B cell (primary cell): ENCODE results near the gene EGFL7. TPM values are rescaled to one million over a fixed set of nuclear protein-coding genes. Genes with fewer than 3 reads are reported as not detected.

Source experiments
- ATAC-seq: fragments of 200-7000 bp; cut with Tn5 transposase; one replicate; pipeline ENCODE4 v1.10.0; 2021; ENCODE audit warnings: low read depth, mild to moderate bottlenecking, moderate number of reproducible peaks, moderate library complexity
- CTCF ChIA-PET: fragments of 350-600 bp; sonication (Branson Sonifier 250); formaldehyde crosslinking; loops from one replicate; lab custom pipeline; 2021; ENCODE audit warnings: antibody characterized with exemption, inconsistent platforms; lab: Charles Lee
- POLR2A ChIA-PET: fragments of 350-600 bp; sonication (Branson Sonifier 250); formaldehyde crosslinking; loops from one replicate; lab custom pipeline; 2021; ENCODE audit warnings: antibody characterized with exemption; lab: Charles Lee
- DNase-seq: peaks from one replicate; pipeline ENCODE4 v3.0.0; 2013
- H2AFZ ChIP-seq: 2 replicates; pipeline ENCODE4 v1.6.1; 2012; ENCODE audit warnings: mild to moderate bottlenecking, low read depth, low read length; ENCODE audit not compliant: insufficient read depth, poor library complexity, severe bottlenecking
- H3K27ac ChIP-seq, 2 donors: 1 replicate in 1 of 2; 2 replicates in 1 of 2; pipeline ENCODE4 v1.5.1; 2012 to 2013; ENCODE audit warnings: low read length in 2 of 2, mild to moderate bottlenecking in 2 of 2, moderate library complexity in 1 of 2
- H3K27me3 ChIP-seq, 4 experiments: fragments of 200-600 bp in 1 of 4; sonication (generic) in 1 of 4; replicated peaks in 1 of 4; 1 replicate in 2 of 4; 2 replicates in 2 of 4; pipeline versions ENCODE4 v1.6.1 to v1.7.0; 2013 to 2016; ENCODE audit warnings: low read length in 3 of 4, mild to moderate bottlenecking in 2 of 4, mixed read lengths in 1 of 4, moderate library complexity in 1 of 4; ENCODE audit not compliant: insufficient read depth in 4 of 4, control insufficient read depth in 3 of 4; ENCODE audit errors: control extremely low read depth in 1 of 4
- H3K36me3 ChIP-seq, 2 experiments: replicated peaks in 1 of 2; 1 replicate in 1 of 2; 2 replicates in 1 of 2; pipeline versions ENCODE4 v1.6.1 to v1.7.1; 2013; ENCODE audit warnings: low read length in 1 of 2; ENCODE audit not compliant: insufficient read depth in 2 of 2, control insufficient read depth in 1 of 2; ENCODE audit errors: control extremely low read depth in 1 of 2, extremely low read depth in 1 of 2
- H3K4me1 ChIP-seq, 2 donors: fragments of 200-600 bp in 1 of 2; sonication (generic) in 1 of 2; 1 replicate in 1 of 2; 2 replicates in 1 of 2; pipeline versions ENCODE4 v1.5.1 to v1.6.1; 2013 to 2017; ENCODE audit warnings: low read length in 2 of 2; ENCODE audit not compliant: control insufficient read depth in 2 of 2, insufficient read depth in 2 of 2
- H3K4me2 ChIP-seq: replicated peaks from 2 replicates; pipeline ENCODE3; 2012; ENCODE audit warnings: mild to moderate bottlenecking, low read depth, low read length; ENCODE audit not compliant: poor library complexity, severe bottlenecking
- H3K4me3 ChIP-seq, 5 experiments: fragments of 200-600 bp in 1 of 5; sonication (generic) in 1 of 5; 1 replicate in 3 of 5; 2 replicates in 2 of 5; pipeline versions ENCODE4 v1.5.1 to v1.7.0; 2011 to 2016; ENCODE audit warnings: low read length in 4 of 5, mild to moderate bottlenecking in 4 of 5, low read depth in 2 of 5, control low read depth in 1 of 5, moderate library complexity in 1 of 5; ENCODE audit not compliant: insufficient read depth in 1 of 5; ENCODE audit errors: control extremely low read depth in 1 of 5, extremely low read depth in 1 of 5
- H3K79me2 ChIP-seq: fragments of 200-600 bp; sonication (generic); one replicate; pipeline ENCODE4 v1.6.0; 2016; ENCODE audit warnings: low read length; ENCODE audit not compliant: control insufficient read depth, insufficient read depth
- H3K9ac ChIP-seq: fragments of 200-600 bp; sonication (generic); 2 replicates; pipeline ENCODE4 v1.6.1; 2017; ENCODE audit warnings: mild to moderate bottlenecking, low read length, moderate library complexity
- H3K9me3 ChIP-seq, 3 donors: one replicate each; pipeline versions ENCODE4 v1.6.1 to v1.7.1; 2013; ENCODE audit warnings: low read length in 2 of 3; ENCODE audit not compliant: control insufficient read depth in 2 of 3, insufficient read depth in 1 of 3; ENCODE audit errors: control extremely low read depth in 1 of 3
- H4K20me1 ChIP-seq: 2 replicates; pipeline ENCODE4 v1.6.0; 2012; ENCODE audit warnings: mild to moderate bottlenecking, low read length; ENCODE audit not compliant: insufficient read depth, control insufficient read depth, poor library complexity, severe bottlenecking
- H3K27ac Mint-ChIP-seq: one replicate; pipeline ENCODE4 v1.8.0; 2021; ENCODE audit warnings: mixed read lengths
- H3K27me3 Mint-ChIP-seq: one replicate; pipeline ENCODE4 v1.8.0; 2021; ENCODE audit warnings: mixed read lengths
- H3K4me1 Mint-ChIP-seq: one replicate; pipeline ENCODE4 v1.8.0; 2021; ENCODE audit warnings: mixed read lengths
- H3K4me3 Mint-ChIP-seq: one replicate; pipeline ENCODE4 v1.8.0; 2021; ENCODE audit warnings: mixed read lengths
- H3K9me3 Mint-ChIP-seq: one replicate; pipeline ENCODE4 v1.8.0; 2022; ENCODE audit warnings: mixed read lengths; ENCODE audit not compliant: insufficient read depth
- EZH2 ChIP-seq: IDR thresholded peaks from 2 replicates; pipeline ENCODE4 v1.6.1; 2012; ENCODE audit warnings: borderline replicate concordance, low read depth, mild to moderate bottlenecking, moderate library complexity, low read length; ENCODE audit not compliant: insufficient read depth, poor library complexity, severe bottlenecking
- WGBS: methylation state at CpG from one replicate; pipeline ENCODE4 v1.1.5; 2013; ENCODE audit warnings: missing lambda C conversion rate; ENCODE audit not compliant: insufficient coverage; 5-methylcytosine and 5-hydroxymethylcytosine counted together
- intact Hi-C: fragments of 100-400 bp; cut with micrococcal nuclease; formaldehyde crosslinking; loops from one replicate; pipeline ENCODE4 v1.10.0; 2022
- polyA plus RNA-seq: library from polyadenylated mRNA; depleted of rRNA; stranded (reverse); fragments of >200 nt; gene quantifications from 2 replicates; pipeline ENCODE4 v1.2.3, GENCODE V29; 2012
- total RNA-seq, 2 donors: library from RNA; stranded (reverse); fragments of 120-200 nt in 1 of 2; gene quantifications; 1 replicate in 1 of 2; 2 replicates in 1 of 2; pipeline versions ENCODE4 v1.2.3 to v1.2.4, GENCODE V29; 2013 to 2022
- TF ChIP-seq, protein P1 (sequence below): fragments of 200-600 bp; IDR thresholded peaks from one replicate; pipeline ENCODE4 v1.8.0; 2022; ENCODE audit warnings: antibody characterized with exemption, mild to moderate bottlenecking

The EGFL7 gene
- total and polyA plus RNA-seq, 2 donors (not counting 1 experiment from before 2014, with no cell fraction given): 0.34 TPM; not detected in 1

GRCh38 chr9:136626066-136626725 is 36.5 kb upstream of the EGFL7 start:
- no peaks in the 10 kb centered on the region for H3K9me3 Mint-ChIP-seq
- peaks cover 12% of the 10 kb centered on the region for H3K27me3 Mint-ChIP-seq
- Histone ChIP-seq H2AFZ (no peak overlapping the region), H3K27ac (no peak overlapping the region), H3K4me3 (no peak overlapping the region), H3K79me2 (no peaks in the 10 kb centered on the region), H3K4me1 (peaks cover 22 to 33% of the 10 kb centered on the region in 2 donors), H3K9me3 (no peaks in the 10 kb centered on the region), H3K9ac (no peak overlapping the region), H3K27me3 (peaks cover 0 to 43% (median 2%) of the 10 kb centered on the region in 4 experiments), H3K4me2 (no peak overlapping the region), H3K36me3 (no peaks in the 10 kb centered on the region), H4K20me1 (no peaks in the 10 kb centered on the region)
- H3K4me1 Mint-ChIP-seq: peaks cover 9% of the 10 kb centered on the region
- ChIA-PET CTCF (interaction anchor here (7.3 kb wide), 1 partner anchor 139 kb away, joined by 153 read pairs; no protein-coding TSS in a partner anchor), POLR2A (no interaction called here)
- intact Hi-C loops: no loop called here
- H3K4me3 Mint-ChIP-seq: no peak overlapping the region
- ATAC-seq (no peak), DNase-seq (no peak)
- WGBS: 96% methylated on average over 18 of the region's 30 CpGs
- no peak for TF ChIP-seq EZH2
- TF ChIP-seq, protein P1, sequence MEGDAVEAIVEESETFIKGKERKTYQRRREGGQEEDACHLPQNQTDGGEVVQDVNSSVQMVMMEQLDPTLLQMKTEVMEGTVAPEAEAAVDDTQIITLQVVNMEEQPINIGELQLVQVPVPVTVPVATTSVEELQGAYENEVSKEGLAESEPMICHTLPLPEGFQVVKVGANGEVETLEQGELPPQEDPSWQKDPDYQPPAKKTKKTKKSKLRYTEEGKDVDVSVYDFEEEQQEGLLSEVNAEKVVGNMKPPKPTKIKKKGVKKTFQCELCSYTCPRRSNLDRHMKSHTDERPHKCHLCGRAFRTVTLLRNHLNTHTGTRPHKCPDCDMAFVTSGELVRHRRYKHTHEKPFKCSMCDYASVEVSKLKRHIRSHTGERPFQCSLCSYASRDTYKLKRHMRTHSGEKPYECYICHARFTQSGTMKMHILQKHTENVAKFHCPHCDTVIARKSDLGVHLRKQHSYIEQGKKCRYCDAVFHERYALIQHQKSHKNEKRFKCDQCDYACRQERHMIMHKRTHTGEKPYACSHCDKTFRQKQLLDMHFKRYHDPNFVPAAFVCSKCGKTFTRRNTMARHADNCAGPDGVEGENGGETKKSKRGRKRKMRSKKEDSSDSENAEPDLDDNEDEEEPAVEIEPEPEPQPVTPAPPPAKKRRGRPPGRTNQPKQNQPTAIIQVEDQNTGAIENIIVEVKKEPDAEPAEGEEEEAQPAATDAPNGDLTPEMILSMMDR: no peak
- no peak overlapping the region for H3K27ac Mint-ChIP-seq
